Panc1 (cell line): Measurements from ENCODE around the gene PRCC.

Source experiments
- CTCF ChIP-seq: fragments of 450-650 bp; IDR thresholded peaks from 2 replicates; pipeline ENCODE4 v1.5.1; 2017; ENCODE audit warnings: mild to moderate bottlenecking
- POLR2AphosphoS5 ChIP-seq: IDR thresholded peaks from 2 replicates; pipeline ENCODE4 v1.6.1; 2012; ENCODE audit warnings: mild to moderate bottlenecking, low read depth, low read length, moderate library complexity
- REST ChIP-seq, 2 experiments: IDR thresholded peaks; 2 replicates each; pipeline ENCODE4 v1.6.1; 2011 to 2012; ENCODE audit warnings: low read depth in 2 of 2, control low read depth in 1 of 2, low read length in 1 of 2, mild to moderate bottlenecking in 1 of 2, moderate library complexity in 1 of 2; ENCODE audit not compliant: insufficient read depth in 1 of 2
- SIN3A ChIP-seq: IDR thresholded peaks from 2 replicates; pipeline ENCODE4 v1.6.1; 2012; ENCODE audit warnings: low read depth, mild to moderate bottlenecking, low read length, moderate library complexity, borderline replicate concordance; ENCODE audit not compliant: insufficient read depth
- TCF7L2 ChIP-seq: IDR thresholded peaks from 2 replicates; pipeline ENCODE4 v1.6.1; 2011; ENCODE audit warnings: mild to moderate bottlenecking, low read depth, low read length, inconsistent platforms

- no peak for TF ChIP-seq CTCF
- no peak for TF ChIP-seq REST (IDR thresholded peaks at IDR 0.05; ENCODE audit: insufficient read depth in 1 of 2, low read depth in 2 of 2, low read length in 1 of 2)
- no peak for TF ChIP-seq SIN3A
- no peak for TF ChIP-seq POLR2AphosphoS5
- no peak for TF ChIP-seq TCF7L2
Observed at GRCh38 chr1:156785458-156785857, 18.1 kb downstream of the PRCC start.
